IPS-18c (cell line): ENCODE data around the gene U2AF1L4.
A peak's percentile ranks its signal among the peaks of the same experiment; 100 is the strongest.

ENCODE experiments used
- H3K4me3 ChIP-seq: 2 replicates; pipeline ENCODE4 v1.7.0; 2013; ENCODE audit warnings: low read depth, mild to moderate bottlenecking, low read length, moderate library complexity; ENCODE audit not compliant: insufficient read depth
- H3K9me3 ChIP-seq: one replicate; pipeline ENCODE4 v1.6.1; 2013; ENCODE audit warnings: mild to moderate bottlenecking, low read length, moderate library complexity; ENCODE audit not compliant: control insufficient read depth, insufficient read depth

The U2AF1L4 gene

GRCh38 chr19:35751839-35752745, 6.9 kb upstream of the U2AF1L4 start:
- Histone ChIP-seq H3K9me3 (no peaks in the 10 kb centered on the region), H3K4me3 (no peak overlapping the region)

- H3K4me3 ChIP-seq = no peak overlapping the region
- no peaks in the 10 kb centered on the region for H3K9me3 ChIP-seq
These were observed 4.9 kb upstream of the U2AF1L4 start for GRCh38 chr19:35750167-35750566.

DNA sequence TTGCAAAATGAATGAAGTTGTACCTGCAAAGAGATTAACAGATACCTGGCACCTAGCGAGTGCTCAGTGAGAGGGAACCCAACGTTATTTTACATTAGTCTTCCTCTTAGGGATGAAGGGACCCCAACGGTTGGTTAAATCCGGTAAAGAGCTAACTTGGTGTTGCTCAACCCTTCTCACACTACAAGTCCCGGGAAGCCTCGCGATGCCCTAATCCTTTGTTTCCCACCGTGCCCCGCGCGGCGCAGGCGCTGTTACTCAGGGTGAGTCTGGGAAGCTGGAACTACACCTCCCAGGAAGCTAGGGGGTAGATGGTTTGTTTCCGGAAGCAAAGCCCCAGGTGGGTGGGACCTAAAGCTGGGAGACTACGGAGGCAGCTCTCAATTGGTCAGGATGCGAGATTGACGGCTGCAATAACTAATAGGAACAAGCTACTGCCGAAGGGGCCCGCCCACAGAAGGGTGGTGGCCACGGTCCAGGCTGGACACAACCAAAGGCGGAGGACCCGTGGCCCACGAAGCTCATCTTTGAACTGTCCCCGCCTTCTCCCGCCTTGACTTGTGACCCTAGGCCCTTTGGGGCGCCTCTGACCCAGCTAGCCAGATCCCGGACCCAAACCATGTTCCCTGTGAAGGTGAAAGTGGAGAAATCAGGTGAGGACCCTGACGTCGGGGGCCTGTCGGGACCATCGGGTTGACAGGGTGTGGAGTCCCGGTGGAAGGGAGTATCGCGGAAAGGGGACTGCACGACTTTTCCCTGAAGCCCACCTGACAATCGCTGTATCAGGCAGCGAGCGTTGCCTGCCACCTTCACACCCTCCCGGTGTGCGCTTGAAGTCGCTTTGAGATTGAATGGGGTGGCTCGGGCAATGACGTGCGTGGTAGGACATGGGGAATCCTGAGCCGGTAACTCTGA, 3.1 kb upstream of the U2AF1L4 start, which contains the start of gene LIN37:
Gene LIN37, plus strand, starts transcription at position 471 of the 915 bp plus-strand sequence. Its CDS starts 149 bp downstream, at position 620.
- Histone ChIP-seq H3K4me3 (peak within 1 kb of the TSS; percentile 78), H3K9me3 (no peaks in the 10 kb centered on the region)

- H3K9me3 ChIP-seq = no peaks in the 10 kb centered on the region
- peak overlapping the region; percentile 92 for H3K4me3 ChIP-seq
These were observed 1.3 kb upstream of the U2AF1L4 start for GRCh38 chr19:35746531-35746930.

GRCh38 chr19:35746087-35746462, 857 bp upstream of the U2AF1L4 start:
- peak overlapping the region; percentile 92 for H3K4me3 ChIP-seq
- no peaks in the 10 kb centered on the region for H3K9me3 ChIP-seq

GRCh38 chr19:35744430-35745327, 539 bp downstream of the U2AF1L4 start:
- H3K9me3 ChIP-seq = no peaks in the 10 kb centered on the region
- H3K4me3 ChIP-seq = peak overlapping the region; percentile 78

DNA sequence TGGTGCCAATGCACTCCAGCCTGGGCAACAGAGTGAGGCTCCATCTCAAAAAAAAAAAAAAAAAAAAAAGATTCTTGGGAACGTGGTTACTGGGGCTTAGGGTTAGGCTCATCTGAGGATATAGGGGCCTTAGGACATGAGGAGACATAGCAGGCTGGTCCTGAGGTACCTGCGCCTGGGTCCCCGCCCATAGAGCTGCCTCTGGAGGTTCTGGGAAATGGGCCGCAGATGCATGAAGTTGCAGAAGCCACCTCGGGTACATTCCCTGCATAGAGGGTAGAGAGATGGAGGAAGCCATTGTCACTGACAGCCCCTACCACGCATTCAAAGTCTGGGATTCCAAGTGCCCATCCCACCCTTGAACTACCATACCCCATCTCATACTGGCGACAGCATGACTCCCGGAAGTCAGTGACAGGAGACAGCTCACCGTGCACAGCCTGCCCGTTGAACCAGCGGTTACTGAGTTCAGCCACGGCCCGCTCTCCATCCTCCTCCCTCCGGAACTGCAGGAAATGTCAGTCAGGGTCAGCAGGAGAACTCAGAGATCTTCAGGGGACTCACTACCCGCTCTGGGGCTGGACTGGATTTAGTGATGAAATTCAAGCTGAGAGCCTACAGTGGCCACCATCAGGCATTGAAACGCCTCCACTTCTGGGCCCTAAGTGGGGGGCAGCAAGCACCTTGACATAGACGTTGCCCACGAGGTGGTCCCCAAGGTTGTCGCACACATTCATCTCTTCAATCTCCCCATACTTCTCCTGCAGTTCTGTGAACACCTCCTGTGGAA, 1.4 kb downstream of the U2AF1L4 start:
- H3K4me3 ChIP-seq = peak overlapping the region; percentile 78; the same call in 1 of the 2 replicates

GRCh38 chr19:35742121-35742724, 3.0 kb downstream of the U2AF1L4 start, which contains the start of gene IGFLR1:
Gene IGFLR1, minus strand, starts transcription at chr19:35742452. Its CDS starts 1,272 bp downstream, at chr19:35741180.
- Histone ChIP-seq H3K4me3 (peak within 1 kb of the TSS; percentile 48), H3K9me3 (no peaks in the 10 kb centered on the region)

More for the DNA sequence above, 1.4 kb downstream of the U2AF1L4 start:
- no peaks in the 10 kb centered on the region for H3K9me3 ChIP-seq

- no peaks in the 10 kb centered on the region for H3K9me3 ChIP-seq
- peak overlapping the region; percentile 48 for H3K4me3 ChIP-seq
These were observed 4.1 kb downstream of the U2AF1L4 start for GRCh38 chr19:35741203-35741515.

DNA sequence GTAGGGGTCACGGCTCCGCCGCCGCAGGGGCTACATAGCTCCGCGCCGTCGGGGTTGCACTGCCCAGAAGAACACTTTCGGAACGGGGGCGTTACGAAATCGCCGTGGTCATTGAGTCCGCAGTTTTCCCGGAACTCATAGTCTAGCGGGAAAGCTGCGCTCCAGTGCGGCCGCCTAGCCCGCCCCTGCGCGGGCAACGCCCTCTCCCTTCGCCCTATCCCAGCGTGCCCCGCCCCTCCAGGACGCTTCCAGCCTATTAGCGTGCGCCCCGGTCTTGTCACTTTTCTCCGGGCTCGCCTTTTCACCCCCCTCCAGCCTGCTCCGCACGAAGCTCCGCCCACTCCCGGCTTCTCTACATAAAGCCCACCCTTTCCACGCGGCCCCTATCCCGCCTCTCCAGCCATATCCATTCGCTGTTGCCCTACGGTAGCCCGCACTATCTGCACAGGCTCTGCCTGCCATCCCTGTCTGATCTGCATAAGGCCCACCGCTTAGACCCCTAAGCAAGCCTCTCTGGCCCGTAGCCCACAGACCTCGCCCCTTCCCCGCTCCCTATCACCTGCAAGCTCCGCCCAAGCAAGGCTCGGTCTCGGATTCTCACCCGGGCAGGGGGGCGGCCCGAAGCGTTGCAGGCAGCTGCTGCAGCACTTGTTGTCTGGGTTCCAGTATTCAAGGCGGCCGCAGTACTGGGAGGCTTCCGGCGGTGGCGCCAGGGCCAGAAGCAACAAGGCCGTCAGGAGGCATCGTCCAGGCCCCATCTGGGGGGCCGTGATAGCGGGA, 4.6 kb downstream of the U2AF1L4 start:
- Histone ChIP-seq H3K9me3 (no peaks in the 10 kb centered on the region), H3K4me3 (peak overlapping the region; percentile 72)

- Histone ChIP-seq H3K9me3 (no peaks in the 10 kb centered on the region), H3K4me3 (peak overlapping the region; percentile 72)
These were observed 5.2 kb downstream of the U2AF1L4 start for GRCh38 chr19:35740108-35740422.

DNA sequence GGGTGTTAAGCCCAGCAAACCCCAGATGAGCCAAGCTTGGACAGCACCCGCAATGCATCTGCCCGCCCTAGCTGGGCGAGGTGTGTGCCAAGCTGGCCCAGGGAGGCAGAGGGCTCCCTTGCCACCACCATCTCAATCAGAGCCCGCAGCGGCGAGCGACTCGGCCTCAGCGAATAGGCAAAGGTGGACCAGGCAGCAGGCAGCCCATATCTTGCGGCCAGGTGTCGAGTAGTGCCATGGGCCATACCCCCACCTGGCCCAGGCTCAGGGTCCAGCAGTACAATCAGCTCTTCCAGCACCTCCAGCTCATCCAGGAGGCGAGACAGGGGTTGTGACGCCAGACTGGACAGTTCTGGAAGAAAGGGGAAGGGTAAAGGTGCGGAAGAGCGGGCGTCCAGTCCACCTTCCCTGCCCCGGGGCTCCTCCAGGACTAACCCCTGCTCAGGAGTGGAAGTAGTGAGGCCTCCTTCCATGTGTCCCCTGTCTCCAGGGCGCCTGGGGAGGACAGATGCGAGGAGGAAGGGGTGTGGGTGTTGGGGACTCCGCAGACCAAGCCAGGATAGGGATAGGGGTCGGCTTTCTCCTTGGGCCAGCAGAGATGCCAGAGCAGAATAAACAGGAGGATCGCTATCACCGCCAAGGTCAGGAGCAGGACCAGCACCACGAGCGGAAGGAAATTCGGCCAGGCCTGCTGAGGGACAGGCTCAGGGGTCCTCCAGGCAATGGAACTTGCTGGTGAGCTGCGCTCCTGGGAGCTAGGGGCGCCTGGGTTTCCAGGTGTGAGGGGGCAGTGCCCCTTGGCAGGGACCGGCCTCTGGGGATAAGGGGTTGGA, 5.7 kb downstream of the U2AF1L4 start:
- peak overlapping the region; percentile 72 for H3K4me3 ChIP-seq
- H3K9me3 ChIP-seq = no peaks in the 10 kb centered on the region

DNA sequence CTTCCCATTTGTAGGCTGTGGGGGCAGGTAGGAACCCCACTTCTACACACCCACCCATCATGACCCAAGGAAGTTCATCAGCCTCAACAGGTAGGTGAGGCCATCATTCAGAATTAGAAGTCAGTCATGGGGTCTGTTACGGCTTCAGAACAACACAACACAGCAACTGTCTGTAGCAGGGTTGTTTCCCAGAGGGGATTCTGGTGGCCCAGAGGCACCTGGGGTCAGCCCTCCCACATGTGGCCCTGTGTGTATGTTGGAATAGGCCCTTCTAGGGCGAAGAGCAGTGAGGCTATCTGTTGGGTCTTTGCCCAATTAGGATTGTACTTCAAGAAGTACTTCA, 6.4 kb downstream of the U2AF1L4 start:
- no peak overlapping the region for H3K4me3 ChIP-seq

GRCh38 chr19:35738021-35738886, 7.0 kb downstream of the U2AF1L4 start:
- Histone ChIP-seq H3K4me3 (no peak overlapping the region), H3K9me3 (no peaks in the 10 kb centered on the region)

More for the DNA sequence above, 6.4 kb downstream of the U2AF1L4 start:
- no peaks in the 10 kb centered on the region for H3K9me3 ChIP-seq
